22Rv1 (cell line): ENCODE measurements around the gene SPEF2.

Experiments
- H3K27ac ChIP-seq: fragments of 450-650 bp; 2 replicates; pipeline ENCODE4 v1.5.1; 2017
- ZFX ChIP-seq: fragments of 450-650 bp; IDR thresholded peaks from 2 replicates; pipeline ENCODE4 v1.6.1; 2017; ENCODE audit warnings: antibody characterized with exemption, borderline replicate concordance
- TF ChIP-seq, protein P1 (sequence below): fragments of 450-650 bp; IDR thresholded peaks from 2 replicates; pipeline ENCODE4 v1.5.1; 2017; ENCODE audit warnings: mild to moderate bottlenecking

Gene SPEF2

DNA sequence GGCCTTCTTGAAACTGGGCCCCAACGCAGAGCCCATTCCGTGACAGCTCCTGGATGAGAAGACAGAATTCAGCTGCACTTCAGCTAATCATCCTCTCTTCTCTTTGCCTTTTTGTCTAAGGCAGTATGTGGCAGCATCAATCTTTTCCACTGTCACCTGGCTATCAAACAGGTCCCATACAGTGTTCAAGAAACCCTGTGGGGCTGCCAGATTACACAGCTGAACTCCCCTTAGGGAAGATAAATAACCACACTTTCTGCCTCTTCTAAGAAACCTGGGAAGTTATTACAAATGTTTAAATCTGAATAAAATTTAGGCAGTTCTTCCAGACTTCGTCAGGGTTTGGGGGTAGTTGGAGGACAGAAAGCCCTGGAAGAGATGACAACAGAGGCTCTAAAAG is 61.0 kb downstream of the SPEF2 start:
- H3K27ac ChIP-seq, result no peak overlapping the region
- TF ChIP-seq, protein P1, sequence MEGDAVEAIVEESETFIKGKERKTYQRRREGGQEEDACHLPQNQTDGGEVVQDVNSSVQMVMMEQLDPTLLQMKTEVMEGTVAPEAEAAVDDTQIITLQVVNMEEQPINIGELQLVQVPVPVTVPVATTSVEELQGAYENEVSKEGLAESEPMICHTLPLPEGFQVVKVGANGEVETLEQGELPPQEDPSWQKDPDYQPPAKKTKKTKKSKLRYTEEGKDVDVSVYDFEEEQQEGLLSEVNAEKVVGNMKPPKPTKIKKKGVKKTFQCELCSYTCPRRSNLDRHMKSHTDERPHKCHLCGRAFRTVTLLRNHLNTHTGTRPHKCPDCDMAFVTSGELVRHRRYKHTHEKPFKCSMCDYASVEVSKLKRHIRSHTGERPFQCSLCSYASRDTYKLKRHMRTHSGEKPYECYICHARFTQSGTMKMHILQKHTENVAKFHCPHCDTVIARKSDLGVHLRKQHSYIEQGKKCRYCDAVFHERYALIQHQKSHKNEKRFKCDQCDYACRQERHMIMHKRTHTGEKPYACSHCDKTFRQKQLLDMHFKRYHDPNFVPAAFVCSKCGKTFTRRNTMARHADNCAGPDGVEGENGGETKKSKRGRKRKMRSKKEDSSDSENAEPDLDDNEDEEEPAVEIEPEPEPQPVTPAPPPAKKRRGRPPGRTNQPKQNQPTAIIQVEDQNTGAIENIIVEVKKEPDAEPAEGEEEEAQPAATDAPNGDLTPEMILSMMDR, result no peak
- TF ChIP-seq ZFX, result no peak

DNA sequence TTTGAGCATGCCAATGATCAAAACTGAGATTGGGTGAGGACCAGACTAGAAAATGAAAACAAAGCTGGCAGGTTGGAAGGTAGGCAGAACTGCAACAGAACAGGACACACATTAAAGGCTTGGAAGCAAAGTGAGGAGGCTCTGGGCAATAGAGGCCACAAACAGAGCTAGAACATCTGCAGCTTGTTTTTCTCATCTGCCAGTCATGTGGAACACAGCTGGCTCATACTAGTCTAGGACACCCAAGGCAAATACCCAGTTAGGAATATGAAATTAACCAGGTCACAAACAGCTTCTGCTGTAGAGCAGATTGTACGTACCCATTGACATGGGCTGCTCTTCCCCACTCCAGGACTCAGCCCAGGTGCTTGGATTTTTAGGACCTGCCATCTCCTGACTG is 61.7 kb downstream of the SPEF2 start:
- H3K27ac ChIP-seq, result no peak overlapping the region
- TF ChIP-seq, protein P1, result no peak
- TF ChIP-seq ZFX, result no peak

DNA sequence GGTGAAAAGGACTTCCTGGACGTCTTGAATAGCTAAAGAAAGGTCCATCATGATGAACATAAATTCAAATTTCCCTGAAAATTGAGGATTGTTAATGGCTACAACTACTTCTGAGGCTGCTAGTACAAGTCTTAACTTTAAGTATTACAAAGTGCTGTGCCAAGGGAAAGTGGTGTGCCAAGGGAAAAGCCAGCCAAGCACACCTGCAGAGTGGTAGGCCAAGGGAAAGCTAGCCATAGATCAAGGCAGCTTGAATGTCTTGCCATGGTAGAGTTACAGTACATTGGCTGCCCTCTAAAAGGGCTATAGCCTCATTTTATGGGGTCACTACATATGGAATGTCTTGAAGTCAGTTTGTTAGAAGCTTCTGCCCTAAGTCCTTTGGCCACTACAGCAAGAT is 64.2 kb downstream of the SPEF2 start:
- TF ChIP-seq ZFX, result no peak
- TF ChIP-seq, protein P1, result no peak
- no peak overlapping the region for H3K27ac ChIP-seq

DNA sequence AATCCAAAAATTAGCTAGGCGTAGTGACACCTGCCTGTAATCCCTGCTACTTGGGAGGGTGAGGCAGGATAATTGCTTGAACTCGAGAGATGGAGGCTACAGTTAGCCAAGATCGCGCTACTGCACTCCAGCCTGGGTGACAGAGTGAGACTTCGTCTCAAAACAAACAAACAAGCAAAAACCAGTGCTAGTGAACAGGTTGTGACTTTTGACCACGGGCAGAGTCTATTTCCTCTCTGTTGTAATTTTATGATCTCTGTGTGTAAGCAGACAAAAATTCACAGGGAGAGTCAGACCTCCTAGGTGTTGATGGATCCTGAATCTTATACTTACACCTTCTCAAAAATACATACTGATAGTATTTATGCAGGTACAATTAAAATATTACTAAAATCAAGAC is 65.8 kb downstream of the SPEF2 start:
- H3K27ac ChIP-seq, result no peak overlapping the region

DNA sequence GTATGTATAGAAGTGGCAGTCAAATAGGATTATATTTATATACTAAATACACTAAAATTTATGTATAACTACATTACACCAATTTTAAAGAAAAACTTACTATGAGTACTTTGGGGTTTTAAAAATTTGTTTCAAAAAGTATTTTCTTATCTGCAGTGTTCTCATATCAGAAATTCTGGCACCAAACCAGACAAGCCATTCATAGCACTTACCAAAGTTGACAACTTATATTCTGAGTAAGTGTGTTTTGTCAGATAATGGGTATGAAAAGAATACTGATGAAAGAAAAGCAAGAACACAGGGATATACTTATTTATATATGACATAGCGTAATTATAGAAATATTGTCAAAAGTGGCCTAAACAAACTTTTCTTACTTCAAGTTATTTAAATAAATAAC is 67.5 kb downstream of the SPEF2 start:
- TF ChIP-seq ZFX, result no peak
- TF ChIP-seq, protein P1, result no peak
- no peak overlapping the region for H3K27ac ChIP-seq

More for the DNA sequence above, 65.8 kb downstream of the SPEF2 start:
- TF ChIP-seq, protein P1, result no peak
- no peak for TF ChIP-seq ZFX

DNA sequence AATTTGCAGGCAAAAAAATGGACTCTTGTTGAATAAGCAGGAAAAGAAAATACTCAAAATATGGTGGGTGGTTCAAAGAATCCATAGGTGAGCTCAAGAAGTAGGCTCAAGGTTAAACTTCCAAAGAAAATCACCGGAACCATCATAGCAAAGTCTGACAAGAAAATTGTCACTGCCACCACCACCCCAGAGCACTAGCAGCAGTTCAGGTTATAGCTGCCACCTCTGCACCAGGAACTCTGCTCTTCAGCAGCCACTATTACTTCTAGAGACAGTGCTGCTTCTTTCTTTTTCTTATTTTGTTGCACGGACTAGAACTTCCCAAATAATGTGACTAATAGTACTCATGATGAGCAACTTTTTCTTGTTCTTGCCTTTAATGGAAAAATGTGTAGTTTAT is 70.3 kb downstream of the SPEF2 start:
- no peak for TF ChIP-seq ZFX
- TF ChIP-seq, protein P1, result no peak
- H3K27ac ChIP-seq, result no peak overlapping the region

DNA sequence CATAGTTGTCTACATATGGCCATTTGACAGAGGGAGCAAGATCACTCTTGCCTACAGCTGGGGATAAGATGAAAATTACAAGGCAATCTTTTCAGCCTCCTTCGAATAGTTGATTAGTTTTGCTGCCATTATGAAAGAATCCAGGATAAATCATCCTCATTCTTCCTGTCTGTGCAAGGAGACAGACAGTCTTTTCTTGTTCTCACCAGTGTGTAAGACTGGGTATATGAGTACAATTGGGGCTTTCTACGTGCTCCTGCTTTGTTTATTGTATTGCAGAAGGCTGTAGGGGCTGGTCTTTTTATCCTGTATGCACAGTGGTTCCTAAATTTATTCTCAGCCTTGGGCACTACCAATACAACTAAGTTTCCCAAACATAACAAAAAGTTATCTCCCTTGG is 76.8 kb downstream of the SPEF2 start:
- no peak overlapping the region for H3K27ac ChIP-seq
- TF ChIP-seq ZFX, result no peak
- TF ChIP-seq, protein P1, result no peak
